Lung (tissue), 13 donors: ENCODE measurements around the gene SLC25A29. TPM values are rescaled to one million over a fixed set of nuclear protein-coding genes. Genes with fewer than 3 reads are reported as not detected.
A peak's percentile ranks its signal among the peaks of the same experiment; 100 is the strongest.

Source experiments
- ATAC-seq: fragments of 200-7000 bp; cut with Tn5 transposase; one replicate; pipeline ENCODE4 v1.9.1; 2020; ENCODE audit warnings: moderate number of reproducible peaks; ENCODE audit not compliant: insufficient read depth, low FRiP score
- DNase-seq, 3 donors: peaks; one replicate each; pipeline ENCODE4 v3.0.0-alpha.2; 2013 to 2017
- H3K27ac ChIP-seq, 2 donors: one replicate each; pipeline ENCODE4 v1.5.1; 2013; ENCODE audit warnings: mild to moderate bottlenecking in 2 of 2, moderate library complexity in 2 of 2, control low read depth in 1 of 2, inconsistent platforms in 1 of 2, low read depth in 1 of 2, low read length in 1 of 2
- H3K27me3 ChIP-seq, 3 donors: one replicate each; pipeline ENCODE4 v1.5.1; 2013; ENCODE audit warnings: low read length in 2 of 3; ENCODE audit not compliant: control insufficient read depth in 3 of 3, insufficient read depth in 3 of 3
- H3K36me3 ChIP-seq, 4 donors: one replicate each; pipeline ENCODE4 v1.5.1; 2013; ENCODE audit warnings: low read length in 4 of 4, mild to moderate bottlenecking in 1 of 4, moderate library complexity in 1 of 4; ENCODE audit not compliant: control insufficient read depth in 4 of 4, insufficient read depth in 4 of 4
- H3K4me1 ChIP-seq, 5 donors: one replicate each; pipeline ENCODE4 v1.5.1; 2013; ENCODE audit warnings: low read length in 5 of 5, mild to moderate bottlenecking in 2 of 5, moderate library complexity in 1 of 5; ENCODE audit not compliant: control insufficient read depth in 5 of 5, insufficient read depth in 5 of 5
- H3K4me3 ChIP-seq: one replicate; pipeline ENCODE4 v1.5.1; 2013; ENCODE audit warnings: mild to moderate bottlenecking, control low read depth, moderate library complexity
- H3K9ac ChIP-seq, 2 donors: one replicate each; pipeline ENCODE4 v1.5.1; 2013; ENCODE audit warnings: low read length in 2 of 2, control low read depth in 1 of 2; ENCODE audit not compliant: insufficient read depth in 1 of 2
- H3K9me3 ChIP-seq, 4 donors: one replicate each; pipeline ENCODE4 v1.5.1; 2013; ENCODE audit warnings: low read length in 3 of 4, mild to moderate bottlenecking in 1 of 4, moderate library complexity in 1 of 4; ENCODE audit not compliant: control insufficient read depth in 4 of 4, insufficient read depth in 3 of 4
- WGBS, 2 donors: extraction: QIAGEN DNeasy Blood & Tissue Kit; methylation state at CpG; one replicate each; pipeline ENCODE4 v1.1.7; 2013; 5-methylcytosine and 5-hydroxymethylcytosine counted together
- polyA plus RNA-seq, 2 donors: library from polyadenylated mRNA; stranded (reverse); fragments of 200-250 nt; gene quantifications; one replicate each; pipeline ENCODE4 v1.2.1, GENCODE V29; 2013
- small RNA-seq: library from RNA; depleted of rRNA; stranded (forward); fragments of <200 nt; gene quantifications from one replicate; pipeline ENCODE3, GENCODE V24; 2014; ENCODE audit warnings: low replicate concordance
- total RNA-seq, 2 donors: library from RNA; depleted of rRNA in 1 of 2; stranded (reverse); fragments of >200 nt in 1 of 2; gene quantifications; one replicate each; pipeline ENCODE4 v1.2.1, GENCODE V29; 2014 to 2021
- TF ChIP-seq, protein P1 (sequence below): IDR thresholded peaks from 2 replicates; pipeline ENCODE4 v1.5.1; 2012; ENCODE audit warnings: mild to moderate bottlenecking; ENCODE audit errors: control extremely low read depth, extremely low read depth
- donor health status: control.
- donor health status: control.
- donor health status: Bipolar disorder and iron deficiency.
- donor health status: healthy.
- donor health status: DM: yes; HTN: yes; CAD: no.

Gene SLC25A29
- total and polyA plus RNA-seq, 4 donors: 34.6 to 91.0 (median 60.5) TPM

- Histone ChIP-seq H3K9me3 (no peaks in the 10 kb centered on the region), H3K9ac (peak overlapping the region in 1 of 2 donors; percentile 92), H3K27ac (peak overlapping the region; percentile 40 to 90), H3K27me3 (no peaks in the 10 kb centered on the region), H3K4me1 (peaks cover 3 to 30% (median 20%) of the 10 kb centered on the region in 5 donors), H3K36me3 (peaks cover 0 to 5% (median 3%) of the 10 kb centered on the region in 4 donors), H3K4me3 (peak overlapping the region; percentile 31)
- DNase-seq (peak in 1 of 3 donors; percentile 6), ATAC-seq (no peak)
- TF ChIP-seq, protein P1, sequence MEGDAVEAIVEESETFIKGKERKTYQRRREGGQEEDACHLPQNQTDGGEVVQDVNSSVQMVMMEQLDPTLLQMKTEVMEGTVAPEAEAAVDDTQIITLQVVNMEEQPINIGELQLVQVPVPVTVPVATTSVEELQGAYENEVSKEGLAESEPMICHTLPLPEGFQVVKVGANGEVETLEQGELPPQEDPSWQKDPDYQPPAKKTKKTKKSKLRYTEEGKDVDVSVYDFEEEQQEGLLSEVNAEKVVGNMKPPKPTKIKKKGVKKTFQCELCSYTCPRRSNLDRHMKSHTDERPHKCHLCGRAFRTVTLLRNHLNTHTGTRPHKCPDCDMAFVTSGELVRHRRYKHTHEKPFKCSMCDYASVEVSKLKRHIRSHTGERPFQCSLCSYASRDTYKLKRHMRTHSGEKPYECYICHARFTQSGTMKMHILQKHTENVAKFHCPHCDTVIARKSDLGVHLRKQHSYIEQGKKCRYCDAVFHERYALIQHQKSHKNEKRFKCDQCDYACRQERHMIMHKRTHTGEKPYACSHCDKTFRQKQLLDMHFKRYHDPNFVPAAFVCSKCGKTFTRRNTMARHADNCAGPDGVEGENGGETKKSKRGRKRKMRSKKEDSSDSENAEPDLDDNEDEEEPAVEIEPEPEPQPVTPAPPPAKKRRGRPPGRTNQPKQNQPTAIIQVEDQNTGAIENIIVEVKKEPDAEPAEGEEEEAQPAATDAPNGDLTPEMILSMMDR: no peak
- WGBS, 2 donors: 34 to 55% methylated on average over 3 of the region's 3 CpGs
Observed at GRCh38 chr14:100241279-100241678, 65.0 kb downstream of the SLC25A29 start.

Small RNA genes lying within 50 kb of the gene (small RNA-seq; reads per million reads assigned to genes)
- gene MIR345 (36.4 reads per million, percentile 97 among the genes with 10 or more reads in this experiment), gene RN7SL523P (not detected)

Other genes with a start within 250 kb of the SLC25A29 start
- gene EVL, start 241.0 kb downstream of the SLC25A29 start, total RNA-seq: 10 to 100 TPM; 77.9 to 78.6 TPM
- 10 to 100 TPM; 54.5 to 99.9 TPM for gene EVL, start 241.0 kb downstream of the SLC25A29 start, polyA plus RNA-seq
- 1 to 10 TPM; 5.2 to 7.4 TPM for gene DEGS2, start 146.8 kb downstream of the SLC25A29 start, total RNA-seq
- 1 to 10 TPM; 3.6 to 6.2 TPM for gene DEGS2, start 146.8 kb downstream of the SLC25A29 start, polyA plus RNA-seq
- gene YY1, start 67.3 kb downstream of the SLC25A29 start, total RNA-seq: 10 to 100 TPM; 42.1 to 62.9 TPM
- 10 to 100 TPM; 22.9 to 27.0 TPM for gene YY1, start 67.3 kb downstream of the SLC25A29 start, polyA plus RNA-seq
- gene SLC25A47, start 16.9 kb upstream of the SLC25A29 start, total RNA-seq: under 1 TPM in 1 of 2 donors, not detected in 1; 0.12 TPM
- gene SLC25A47, start 16.9 kb upstream of the SLC25A29 start, polyA plus RNA-seq: under 1 TPM; 0.02 to 0.06 TPM
- gene WDR25, start 70.0 kb upstream of the SLC25A29 start, total RNA-seq: 10 to 100 TPM; 12.1 to 12.6 TPM
- 1 to 10 TPM; 6.1 to 7.7 TPM for gene WDR25, start 70.0 kb upstream of the SLC25A29 start, polyA plus RNA-seq